Left ventricle myocardium inferior (tissue), 1 donor: Measurements from ENCODE around the gene TANC1. TPM values are rescaled to one million over a fixed set of nuclear protein-coding genes. Genes with fewer than 3 reads are reported as not detected.

Experiments
- DNase-seq: peaks from one replicate; pipeline ENCODE4 v3.0.0-alpha.2; 2020
- H3K27ac ChIP-seq: fragments of 200-600 bp; replicated peaks from 2 replicates; pipeline ENCODE4 v1.8.0; 2021
- H3K27me3 ChIP-seq: fragments of 200-600 bp; 2 replicates; pipeline ENCODE4 v1.8.0; 2021; ENCODE audit warnings: low read depth
- H3K36me3 ChIP-seq: fragments of 200-600 bp; 2 replicates; pipeline ENCODE4 v1.8.0; 2021
- H3K4me1 ChIP-seq: fragments of 200-600 bp; 2 replicates; pipeline ENCODE4 v1.8.0; 2021
- H3K4me3 ChIP-seq: fragments of 200-600 bp; 2 replicates; pipeline ENCODE4 v1.8.0; 2021; ENCODE audit warnings: mild to moderate bottlenecking, moderate library complexity
- H3K9me3 ChIP-seq: fragments of 200-600 bp; replicated peaks from 2 replicates; pipeline ENCODE4 v1.8.0; 2021
- intact Hi-C: fragments of 100-400 bp; cut with micrococcal nuclease; formaldehyde crosslinking; loops from one replicate; pipeline ENCODE4 v1.11.0; 2022
- total RNA-seq: library from RNA; stranded (reverse); fragmentation: NEBNext Ultra II Directional; extraction: Animal tissue kit (Norgen Biotek cat#: 25700); gene quantifications from one replicate; pipeline ENCODE4 v1.2.1, GENCODE V29; 2021
- TF ChIP-seq, protein P1 (sequence below): fragments of 200-600 bp; IDR thresholded peaks from 2 replicates; pipeline ENCODE4 v1.8.0; 2021; ENCODE audit warnings: antibody characterized with exemption, mild to moderate bottlenecking, borderline replicate concordance
- donor health status: DM: no; HTN: yes; CAD: no; lungs with severe emphysema.

The TANC1 gene
- total RNA-seq, 1 donor from 2014 or later, result 59.7 TPM

DNA sequence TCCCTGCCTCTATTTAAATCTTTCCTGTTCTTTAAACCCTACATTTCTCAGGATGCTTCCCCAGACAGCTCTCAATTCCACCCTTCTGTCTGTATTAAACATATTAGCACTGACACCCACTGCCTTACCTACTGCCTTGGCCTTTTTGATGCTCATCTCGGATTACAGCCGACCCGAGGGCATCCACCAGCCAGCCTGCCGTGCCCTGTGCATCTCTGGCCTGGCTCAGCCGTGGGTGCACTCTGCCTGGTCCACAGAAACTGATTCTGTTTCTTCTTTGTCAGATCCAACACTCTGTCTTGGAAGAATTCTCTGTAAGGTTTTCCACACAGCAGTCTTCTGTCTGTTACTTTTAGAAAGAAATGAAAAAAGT lies 27.2 kb downstream of the TANC1 start:
- peak overlapping the region; percentile 69 for H3K27ac ChIP-seq
- no peak for DNase-seq
- no peaks in the 10 kb centered on the region for H3K36me3 ChIP-seq

DNA sequence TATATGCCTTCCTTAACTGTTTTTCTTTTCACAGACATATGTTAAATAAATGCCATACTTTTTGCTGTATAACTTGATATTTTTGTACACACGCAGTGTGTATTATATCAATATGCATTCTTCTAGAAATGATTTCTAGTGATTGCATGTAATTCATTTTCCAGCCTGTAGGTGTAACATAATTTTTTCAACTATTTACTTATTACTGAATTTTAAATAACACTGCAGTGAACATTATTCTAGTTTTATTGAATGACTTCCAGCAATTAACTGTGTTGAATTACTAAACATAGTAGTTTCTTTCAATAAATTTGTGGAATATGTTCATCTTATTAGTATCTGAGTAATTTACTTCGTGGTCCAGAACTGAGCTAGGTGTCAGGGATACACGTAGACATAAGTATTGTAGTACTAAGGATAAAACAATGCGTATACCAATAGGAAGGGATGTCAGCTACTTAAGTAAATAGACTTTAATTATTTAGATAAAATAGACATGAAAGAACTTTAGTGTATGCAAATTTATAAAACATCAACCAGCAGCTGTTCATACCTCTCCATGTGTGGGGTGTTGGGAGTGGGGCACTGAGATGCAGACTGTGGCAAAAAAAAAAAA lies 28.0 kb downstream of the TANC1 start:
- peaks cover 92% of the 10 kb centered on the region for H3K4me1 ChIP-seq
- intact Hi-C loops, result loop anchor here (10.0 kb wide), 1 partner anchor 98 kb away; no protein-coding TSS in a partner anchor
- DNase-seq, result no peak
- H3K36me3 ChIP-seq, result peaks cover 4% of the 10 kb centered on the region
- H3K9me3 ChIP-seq, result no peaks in the 10 kb centered on the region
- H3K27ac ChIP-seq, result peak overlapping the region; percentile 69
- no peak overlapping the region for H3K4me3 ChIP-seq
- TF ChIP-seq, protein P1, sequence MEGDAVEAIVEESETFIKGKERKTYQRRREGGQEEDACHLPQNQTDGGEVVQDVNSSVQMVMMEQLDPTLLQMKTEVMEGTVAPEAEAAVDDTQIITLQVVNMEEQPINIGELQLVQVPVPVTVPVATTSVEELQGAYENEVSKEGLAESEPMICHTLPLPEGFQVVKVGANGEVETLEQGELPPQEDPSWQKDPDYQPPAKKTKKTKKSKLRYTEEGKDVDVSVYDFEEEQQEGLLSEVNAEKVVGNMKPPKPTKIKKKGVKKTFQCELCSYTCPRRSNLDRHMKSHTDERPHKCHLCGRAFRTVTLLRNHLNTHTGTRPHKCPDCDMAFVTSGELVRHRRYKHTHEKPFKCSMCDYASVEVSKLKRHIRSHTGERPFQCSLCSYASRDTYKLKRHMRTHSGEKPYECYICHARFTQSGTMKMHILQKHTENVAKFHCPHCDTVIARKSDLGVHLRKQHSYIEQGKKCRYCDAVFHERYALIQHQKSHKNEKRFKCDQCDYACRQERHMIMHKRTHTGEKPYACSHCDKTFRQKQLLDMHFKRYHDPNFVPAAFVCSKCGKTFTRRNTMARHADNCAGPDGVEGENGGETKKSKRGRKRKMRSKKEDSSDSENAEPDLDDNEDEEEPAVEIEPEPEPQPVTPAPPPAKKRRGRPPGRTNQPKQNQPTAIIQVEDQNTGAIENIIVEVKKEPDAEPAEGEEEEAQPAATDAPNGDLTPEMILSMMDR, result peak; percentile 55
- no peaks in the 10 kb centered on the region for H3K27me3 ChIP-seq

More for the DNA sequence above, 27.2 kb downstream of the TANC1 start:
- Histone ChIP-seq H3K4me1 (peaks cover 87% of the 10 kb centered on the region), H3K27me3 (no peaks in the 10 kb centered on the region), H3K9me3 (no peaks in the 10 kb centered on the region), H3K4me3 (peak overlapping the region; percentile 3)
- intact Hi-C loops, result loop anchor here (10.0 kb wide), 1 partner anchor 99 kb away; no protein-coding TSS in a partner anchor
- TF ChIP-seq, protein P1, result no peak

DNA sequence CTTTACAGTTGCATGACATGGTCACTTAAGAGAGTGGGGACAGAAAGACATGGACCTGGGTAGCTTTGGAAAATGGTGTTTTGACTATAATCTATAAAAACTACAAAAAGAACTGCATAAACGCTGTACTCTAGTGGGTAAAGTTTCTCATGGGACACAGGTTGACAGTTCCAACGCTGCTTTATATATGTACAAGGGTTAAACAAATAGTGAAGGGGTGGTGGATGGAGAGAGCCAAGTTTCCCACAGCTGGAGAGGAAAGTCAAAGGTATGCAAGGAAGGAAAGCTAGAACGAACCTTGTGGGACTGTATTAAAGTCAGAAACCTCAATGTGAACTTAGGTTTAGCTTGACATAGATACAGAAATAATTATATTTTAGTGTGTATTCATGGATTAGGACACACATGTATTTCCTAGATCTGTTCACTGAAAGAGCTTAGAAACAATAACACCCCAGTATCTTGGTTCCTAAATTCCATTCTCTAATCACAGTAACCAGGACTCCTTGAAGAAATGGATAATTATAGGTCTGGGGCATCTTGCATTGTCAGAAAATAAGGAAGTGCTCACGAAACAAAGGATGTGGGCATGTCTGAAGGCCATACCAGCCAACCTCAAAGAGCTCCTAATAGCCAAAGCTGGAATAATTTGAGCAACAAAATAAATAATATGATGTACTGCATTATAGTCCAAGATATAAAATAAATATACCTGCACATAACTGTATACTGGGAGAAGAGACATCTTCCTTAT lies 28.8 kb downstream of the TANC1 start:
- H3K9me3 ChIP-seq, result no peaks in the 10 kb centered on the region
- intact Hi-C loops, result loop anchor here (10.0 kb wide), 1 partner anchor 98 kb away; no protein-coding TSS in a partner anchor
- TF ChIP-seq, protein P1, result no peak
- DNase-seq, result no peak
- H3K27ac ChIP-seq, result no peak overlapping the region
- no peaks in the 10 kb centered on the region for H3K27me3 ChIP-seq
- peaks cover 6% of the 10 kb centered on the region for H3K36me3 ChIP-seq
- H3K4me1 ChIP-seq, result peaks cover 96% of the 10 kb centered on the region
- H3K4me3 ChIP-seq, result no peak overlapping the region

DNA sequence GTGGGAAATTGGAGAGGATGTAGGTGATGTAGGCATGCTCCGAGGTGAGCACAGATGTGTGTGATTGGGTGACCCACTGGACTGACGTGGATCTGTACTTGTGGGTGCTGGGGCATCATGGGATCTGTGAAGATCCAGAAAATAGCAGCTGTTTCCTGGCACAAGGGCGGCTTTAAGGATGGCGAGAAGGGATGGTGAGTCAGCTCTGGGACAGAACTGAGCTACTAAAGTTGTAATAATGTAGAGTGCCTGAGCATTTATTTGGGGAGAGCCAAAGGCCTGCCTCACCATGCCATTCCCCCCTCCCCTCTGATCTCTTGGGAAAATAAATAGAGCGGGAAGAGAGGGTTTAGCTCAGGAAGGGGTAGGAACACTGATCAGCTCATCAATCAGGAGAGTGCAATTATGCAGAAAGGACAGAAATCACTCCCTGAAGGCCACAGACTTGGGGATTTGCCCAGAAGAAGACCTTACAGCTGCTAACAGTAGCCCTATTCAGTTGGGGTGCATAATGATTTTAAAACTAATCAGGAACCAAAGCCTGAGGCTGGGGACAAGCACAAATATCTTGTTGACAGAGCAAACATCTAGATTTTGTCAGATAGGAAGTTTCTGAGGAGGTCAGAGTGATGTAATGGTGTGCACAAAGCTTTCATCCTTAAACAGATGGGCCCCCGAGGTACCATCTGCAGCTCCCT lies 30.3 kb downstream of the TANC1 start:
- Histone ChIP-seq H3K4me1 (peaks cover 96% of the 10 kb centered on the region), H3K27me3 (no peaks in the 10 kb centered on the region), H3K36me3 (peaks cover 6% of the 10 kb centered on the region), H3K4me3 (no peak overlapping the region), H3K9me3 (no peaks in the 10 kb centered on the region), H3K27ac (peak overlapping the region; percentile 32)
- TF ChIP-seq, protein P1, result no peak
- DNase-seq, result no peak
- intact Hi-C loops, result loop anchor here (10.0 kb wide), 1 partner anchor 96 kb away; no protein-coding TSS in a partner anchor

DNA sequence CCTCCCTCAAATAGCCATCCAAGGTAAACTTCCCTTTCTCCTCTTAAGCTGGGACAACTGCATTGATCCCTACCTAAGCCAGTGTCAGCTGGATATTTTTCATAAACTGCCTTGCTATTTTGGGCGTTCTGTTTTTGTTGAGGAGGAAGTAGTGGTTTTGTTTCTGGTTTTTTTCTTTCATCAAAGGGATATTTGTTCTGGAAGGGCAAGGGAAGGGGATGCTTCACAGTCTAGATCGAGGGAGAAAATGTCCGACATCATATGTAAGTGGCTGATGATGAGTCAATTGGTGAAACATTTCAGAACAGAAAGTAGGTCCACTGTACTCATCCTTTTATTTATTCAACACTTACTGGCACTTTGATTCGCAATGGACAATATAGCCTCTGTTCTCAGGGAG lies 31.0 kb downstream of the TANC1 start:
- Histone ChIP-seq H3K4me1 (peaks cover 89% of the 10 kb centered on the region), H3K27ac (peak overlapping the region; percentile 32), H3K27me3 (no peaks in the 10 kb centered on the region), H3K36me3 (peaks cover 9% of the 10 kb centered on the region), H3K4me3 (no peak overlapping the region), H3K9me3 (no peaks in the 10 kb centered on the region)
- TF ChIP-seq, protein P1, result no peak
- intact Hi-C loops, result loop anchor here (10.0 kb wide), 1 partner anchor 95 kb away; no protein-coding TSS in a partner anchor
- DNase-seq, result no peak
